ENCODE measurements around the gene NES.
A peak's percentile ranks its signal among the peaks of the same experiment; 100 is the strongest.

NES gene

DNA sequence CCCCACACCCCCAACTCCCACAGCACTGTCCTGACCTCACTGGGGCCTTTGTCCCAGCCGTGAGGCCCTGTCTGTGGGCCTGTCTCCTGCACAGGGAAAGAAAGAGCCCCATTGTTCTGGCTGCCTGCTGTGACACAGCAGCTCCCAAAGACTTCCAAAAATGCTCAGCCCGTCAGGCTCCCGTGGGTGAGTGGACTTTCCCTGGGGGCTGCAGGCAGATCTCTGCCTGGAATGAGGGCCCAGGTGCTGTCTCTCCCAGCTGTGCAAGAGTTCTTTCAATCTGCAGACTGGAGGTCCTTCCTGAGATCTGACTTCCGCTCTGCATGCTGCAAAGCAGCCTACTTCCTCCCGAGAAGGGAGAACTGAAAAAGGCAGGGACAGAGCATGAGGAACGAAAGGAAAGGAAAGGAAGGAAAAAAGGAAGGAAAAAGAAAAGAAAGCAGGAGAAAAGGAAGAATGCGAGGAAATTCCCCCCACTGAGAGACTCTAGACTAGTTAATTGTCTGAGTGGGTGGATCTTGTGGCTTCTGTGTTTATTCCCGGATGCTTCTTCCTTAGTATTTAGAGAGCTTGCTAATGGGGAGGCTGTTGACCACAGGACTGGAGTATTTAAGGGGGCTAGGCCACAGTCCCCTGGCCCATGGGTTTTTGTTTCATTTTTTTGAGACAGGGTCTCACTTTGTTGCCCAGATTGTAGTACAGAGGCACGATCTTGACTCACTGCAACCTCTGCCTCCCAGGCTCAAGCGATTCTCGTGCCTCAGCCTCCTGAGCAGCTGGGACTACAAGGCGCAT is 15.0 kb downstream of the NES start:
- DNase-seq: no peak

- no peak for DNase-seq
Measured at GRCh38 chr1:156660752-156661112, 16.5 kb downstream of the NES start.

DNA sequence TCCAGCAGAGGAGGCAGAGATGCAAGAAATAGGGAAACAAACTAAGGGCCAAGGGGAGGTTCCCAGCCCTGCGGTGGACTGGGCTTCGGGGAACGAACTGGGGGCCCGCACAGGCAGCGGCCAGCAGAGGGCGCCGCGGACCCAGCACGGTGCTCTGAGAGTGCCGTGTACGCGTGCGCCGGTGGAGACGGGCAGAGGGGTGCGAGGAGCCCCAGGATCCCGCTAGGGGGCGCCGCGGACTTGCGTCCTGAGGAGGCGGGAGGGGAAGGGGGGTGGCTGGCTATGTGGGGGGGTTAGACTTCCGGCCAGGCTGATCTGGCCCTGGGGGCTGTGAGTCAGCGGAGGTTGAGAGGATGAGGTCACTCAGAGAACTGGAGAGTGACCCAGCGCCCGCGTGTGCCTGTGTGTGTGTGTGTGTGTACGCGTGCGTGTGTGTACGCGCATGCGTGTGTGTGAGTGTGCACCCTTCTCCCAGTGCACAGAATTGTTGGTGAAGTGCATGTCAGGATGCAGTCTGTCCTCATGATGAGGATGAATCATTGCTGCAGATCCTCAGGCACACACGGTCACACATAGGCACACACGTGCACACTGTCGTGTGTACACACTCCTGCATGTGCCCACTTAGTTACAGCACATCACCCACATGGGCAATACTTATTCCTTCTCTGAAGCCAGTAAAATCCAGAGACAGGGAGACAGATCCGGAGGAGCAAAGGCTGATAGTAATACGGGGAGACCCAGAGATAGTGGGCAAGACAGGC is 17.0 kb downstream of the NES start:
- peak; percentile 97 for DNase-seq

DNA sequence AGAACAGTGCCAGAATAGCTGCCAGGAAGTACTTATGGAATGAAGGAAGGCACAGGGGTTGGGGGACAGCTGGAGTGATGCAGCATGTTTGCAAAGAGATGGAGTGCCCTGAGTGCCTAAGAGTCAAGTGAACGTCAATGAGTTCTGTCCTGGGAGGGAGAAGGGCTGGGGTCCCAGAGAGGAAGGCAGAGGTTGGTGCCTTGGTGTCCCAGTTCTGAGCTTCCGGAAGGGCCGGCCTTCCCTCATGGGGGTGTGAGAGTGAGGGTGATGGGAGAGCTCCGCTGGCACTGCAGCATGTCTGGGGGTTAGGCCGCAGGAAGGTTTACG is 17.6 kb downstream of the NES start:
- no peak for DNase-seq

DNA sequence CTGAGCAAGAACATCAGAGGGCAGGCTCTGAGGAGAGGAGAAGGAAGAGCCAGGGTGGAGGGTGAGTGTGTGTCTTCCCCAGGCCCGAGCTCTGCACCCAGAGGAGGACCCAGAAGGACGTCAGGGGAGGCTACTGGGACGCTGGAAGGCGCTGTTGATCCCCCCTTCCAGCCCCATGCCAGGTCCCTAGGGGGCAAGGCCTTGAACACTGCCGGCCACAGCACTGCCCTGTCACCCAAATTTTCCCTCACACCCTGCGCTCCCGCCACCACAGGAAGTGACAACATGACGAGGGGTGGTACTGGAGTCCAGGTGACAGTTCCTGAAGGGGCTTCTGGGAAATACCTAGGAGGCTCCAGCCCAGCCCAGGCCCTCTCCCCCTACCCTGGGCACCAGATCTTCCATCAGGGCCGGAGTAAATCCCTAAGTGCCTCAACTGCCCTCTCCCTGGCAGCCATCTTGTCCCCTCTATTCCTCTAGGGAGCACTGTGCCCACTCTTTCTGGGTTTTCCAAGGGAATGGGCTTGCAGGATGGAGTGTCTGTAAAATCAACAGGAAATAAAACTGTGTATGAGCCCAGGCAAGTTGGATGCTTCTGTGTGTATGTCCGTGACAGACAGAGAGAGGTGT is 18.1 kb downstream of the NES start:
- DNase-seq: no peak

- no peak for DNase-seq
Measured at GRCh38 chr1:156658496-156658895, 18.7 kb downstream of the NES start.

DNA sequence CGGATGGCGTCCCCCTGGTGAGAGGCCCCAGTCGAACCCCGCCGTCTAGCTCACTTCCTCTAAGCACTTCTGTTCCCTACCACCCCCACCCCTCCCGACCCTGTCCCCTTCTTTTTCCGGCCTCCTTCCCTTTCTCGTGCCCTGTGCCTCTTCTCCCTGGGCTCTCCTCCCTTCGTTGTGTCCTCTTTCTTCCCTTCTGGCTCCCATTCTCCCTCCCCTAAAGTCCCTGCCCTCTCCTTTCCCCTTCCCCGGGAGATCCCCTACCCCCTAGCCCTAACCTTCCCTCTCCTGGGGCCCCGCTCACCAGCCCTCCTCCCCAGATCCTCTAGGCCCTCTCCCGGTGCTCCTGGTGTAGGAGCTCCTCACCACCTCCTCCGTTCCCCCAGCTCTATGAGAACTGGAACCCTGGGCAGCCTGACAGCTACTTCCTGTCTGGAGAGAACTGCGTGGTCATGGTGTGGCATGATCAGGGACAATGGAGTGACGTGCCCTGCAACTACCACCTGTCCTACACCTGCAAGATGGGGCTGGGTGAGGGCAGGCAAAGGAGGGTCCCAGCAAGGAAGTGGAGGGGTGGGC is 19.4 kb downstream of the NES start:
- DNase-seq: no peak

GRCh38 chr1:156656806-156657740 is 20.1 kb downstream of the NES start:
- peak; percentile 83 for DNase-seq

GRCh38 chr1:156655904-156656516 is 21.2 kb downstream of the NES start:
- DNase-seq: no peak

DNA sequence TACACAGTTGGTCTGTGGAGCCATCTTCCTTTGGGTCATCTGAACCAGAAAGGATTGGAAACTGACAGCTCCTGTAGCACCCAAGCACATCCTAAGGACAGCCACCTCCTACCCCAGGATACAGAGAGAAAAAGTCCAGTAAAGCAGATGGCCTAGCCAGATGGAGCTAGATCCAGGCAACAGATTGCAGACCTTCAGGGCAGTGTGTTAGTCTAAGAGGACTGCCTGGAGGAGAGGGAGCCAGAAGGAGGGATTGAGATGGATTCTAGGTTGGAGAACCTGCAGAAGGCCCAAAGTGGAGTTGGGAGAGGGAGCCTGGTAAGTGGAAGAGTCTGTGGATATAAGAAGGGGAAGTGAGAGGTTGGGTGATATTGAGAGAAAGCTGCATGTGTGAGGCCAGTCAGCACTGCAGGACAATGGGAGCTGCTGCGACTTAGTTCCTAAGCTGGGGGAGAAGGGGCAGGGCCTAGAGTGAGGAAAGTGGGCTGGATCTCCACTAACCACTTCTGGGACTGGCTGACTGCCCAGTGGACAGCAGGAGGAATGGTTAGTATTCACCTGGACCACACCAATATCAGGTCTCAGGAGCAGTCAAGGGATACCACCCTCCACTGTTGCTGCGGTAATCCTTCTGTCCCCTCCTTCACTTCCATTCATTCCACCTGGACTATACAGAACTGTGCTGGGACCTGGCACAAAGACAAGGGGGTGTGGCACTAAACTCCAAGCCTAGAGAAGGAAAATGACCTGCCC is 21.9 kb downstream of the NES start:
- DNase-seq: no peak

- no peak for DNase-seq
Measured at GRCh38 chr1:156654700-156655099, 22.5 kb downstream of the NES start.

DNA sequence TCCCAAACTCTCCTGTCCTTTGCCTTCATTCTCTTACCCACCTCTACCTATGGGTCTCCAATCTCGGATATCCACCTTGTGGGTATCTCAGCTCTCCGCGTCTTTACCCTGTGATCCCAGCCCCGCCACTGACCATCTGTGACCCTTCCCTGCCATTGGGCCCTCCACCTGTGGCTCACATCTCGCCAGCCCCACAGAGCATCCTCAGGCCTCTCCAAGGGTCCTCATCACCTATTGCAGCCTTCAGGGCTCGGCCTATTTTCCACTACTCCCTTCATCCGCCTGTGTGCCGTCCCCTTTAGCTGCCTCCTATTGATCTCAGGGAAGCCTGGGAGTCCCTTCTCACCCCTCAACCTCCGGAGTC is 24.2 kb downstream of the NES start:
- DNase-seq: no peak

DNA sequence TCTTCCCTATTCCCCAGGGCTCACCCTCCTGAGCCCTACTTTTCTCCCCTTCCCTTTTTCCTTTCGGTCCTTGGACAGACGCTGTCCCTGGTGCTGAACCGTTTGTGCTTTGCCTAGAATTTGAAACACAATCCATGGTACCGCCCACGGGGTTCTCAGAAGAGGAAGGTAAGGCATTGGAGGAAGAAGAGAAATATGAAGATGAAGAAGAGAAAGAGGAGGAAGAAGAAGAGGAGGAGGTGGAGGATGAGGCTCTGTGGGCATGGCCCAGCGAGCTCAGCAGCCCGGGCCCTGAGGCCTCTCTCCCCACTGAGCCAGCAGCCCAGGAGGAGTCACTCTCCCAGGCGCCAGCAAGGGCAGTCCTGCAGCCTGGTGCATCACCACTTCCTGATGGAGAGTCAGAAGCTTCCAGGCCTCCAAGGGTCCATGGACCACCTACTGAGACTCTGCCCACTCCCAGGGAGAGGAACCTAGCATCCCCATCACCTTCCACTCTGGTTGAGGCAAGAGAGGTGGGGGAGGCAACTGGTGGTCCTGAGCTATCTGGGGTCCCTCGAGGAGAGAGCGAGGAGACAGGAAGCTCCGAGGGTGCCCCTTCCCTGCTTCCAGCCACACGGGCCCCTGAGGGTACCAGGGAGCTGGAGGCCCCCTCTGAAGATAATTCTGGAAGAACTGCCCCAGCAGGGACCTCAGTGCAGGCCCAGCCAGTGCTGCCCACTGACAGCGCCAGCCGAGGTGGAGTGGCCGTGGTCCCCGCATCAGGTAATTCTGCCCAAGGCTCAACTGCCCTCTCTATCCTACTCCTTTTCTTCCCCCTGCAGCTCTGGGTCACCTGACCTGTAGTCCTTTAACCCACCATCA is 24.8 kb downstream of the NES start:
- DNase-seq: peak; percentile 36

DNA sequence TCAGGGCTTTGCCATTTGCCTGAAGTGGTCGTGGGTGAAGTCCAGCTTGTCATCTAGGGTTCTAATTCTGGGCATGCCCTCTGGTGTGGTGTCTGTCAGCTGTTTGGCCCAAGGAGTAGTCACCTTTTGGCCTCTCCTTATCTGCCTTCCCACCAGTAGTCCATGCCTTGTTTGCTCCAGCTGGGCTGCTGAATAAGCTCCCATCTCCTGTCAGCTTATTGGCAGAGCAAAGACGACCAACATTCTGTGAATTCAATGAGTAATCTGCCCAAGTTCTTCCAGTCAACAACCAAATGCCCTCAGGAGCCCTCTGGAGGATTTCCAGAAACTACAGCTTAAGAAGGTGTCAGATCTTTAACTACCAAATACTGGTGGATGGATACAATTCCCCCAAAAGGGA is 28.3 kb downstream of the NES start:
- DNase-seq: no peak

GRCh38 chr1:156648496-156648895 is 28.7 kb downstream of the NES start:
- no peak for DNase-seq

DNA sequence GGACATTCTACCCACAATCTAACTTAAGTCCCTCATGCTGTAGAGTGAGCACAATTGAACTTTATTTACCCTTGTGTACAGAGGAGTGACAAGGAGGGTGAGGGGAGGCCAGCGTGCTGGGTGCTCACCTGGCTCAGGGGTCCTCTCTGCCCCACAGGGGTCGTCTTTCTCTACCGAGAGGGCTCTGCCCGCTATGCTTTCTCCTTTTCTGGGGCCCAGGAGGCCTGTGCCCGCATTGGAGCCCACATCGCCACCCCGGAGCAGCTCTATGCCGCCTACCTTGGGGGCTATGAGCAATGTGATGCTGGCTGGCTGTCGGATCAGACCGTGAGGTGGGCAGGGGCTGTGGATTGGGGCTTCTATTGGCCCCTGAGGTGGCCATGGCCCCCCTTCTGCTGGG is 29.9 kb downstream of the NES start:
- DNase-seq: no peak

DNA sequence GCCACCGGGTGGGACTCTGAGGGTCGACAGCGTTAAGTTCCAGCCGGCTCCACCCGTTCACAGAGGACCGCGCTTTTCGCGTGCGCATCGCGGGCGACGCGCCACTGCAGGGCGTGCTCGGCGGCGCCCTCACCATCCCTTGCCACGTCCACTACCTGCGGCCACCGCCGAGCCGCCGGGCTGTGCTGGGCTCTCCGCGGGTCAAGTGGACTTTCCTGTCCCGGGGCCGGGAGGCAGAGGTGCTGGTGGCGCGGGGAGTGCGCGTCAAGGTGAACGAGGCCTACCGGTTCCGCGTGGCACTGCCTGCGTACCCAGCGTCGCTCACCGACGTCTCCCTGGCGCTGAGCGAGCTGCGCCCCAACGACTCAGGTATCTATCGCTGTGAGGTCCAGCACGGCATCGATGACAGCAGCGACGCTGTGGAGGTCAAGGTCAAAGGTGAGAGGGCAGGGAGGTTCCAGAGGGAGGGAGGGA is 30.4 kb downstream of the NES start:
- DNase-seq: no peak

GRCh38 chr1:156645666-156646065 is 31.5 kb downstream of the NES start:
- no peak for DNase-seq

- no peak for DNase-seq
Measured at GRCh38 chr1:156645056-156645455, 32.2 kb downstream of the NES start.

GRCh38 chr1:156644640-156645039 is 32.6 kb downstream of the NES start:
- no peak for DNase-seq

Data from activated CD4-positive, alpha-beta T cell treated with anti-CD3 and anti-CD28 coated beads for 48 hours (primary cell).